GM18520 (cell line): Measurements from ENCODE around the gene NEK9.

Source experiments
- ATAC-seq: cut with Tn5 transposase; IDR thresholded peaks from one replicate; pipeline ENCODE4 v1.9.1; 2021; ENCODE audit not compliant: unreplicated experiment

Gene NEK9

GRCh38 chr14:75042035-75042434 is 84.8 kb downstream of the NEK9 start:
- no peak for ATAC-seq

- ATAC-seq: no peak
These were observed 85.2 kb downstream of the NEK9 start for GRCh38 chr14:75041613-75042012.

GRCh38 chr14:75040959-75041358 is 85.9 kb downstream of the NEK9 start:
- no peak for ATAC-seq

GRCh38 chr14:75040507-75040906 is 86.3 kb downstream of the NEK9 start:
- ATAC-seq: no peak

GRCh38 chr14:75032939-75033338 is 93.9 kb downstream of the NEK9 start:
- ATAC-seq: no peak

GRCh38 chr14:75030147-75030546 is 96.7 kb downstream of the NEK9 start:
- no peak for ATAC-seq
